GM12874 (cell line): ENCODE results near the gene PPP1R14D.

Source experiments
- CTCF ChIP-seq: IDR thresholded peaks from 2 replicates; pipeline ENCODE4 v1.5.1; 2011; ENCODE audit warnings: low read depth, mild to moderate bottlenecking, control low read depth, low read length, moderate library complexity; ENCODE audit not compliant: insufficient read depth

Gene PPP1R14D

GRCh38 chr15:40846841-40847222 lies 18.3 kb upstream of the PPP1R14D start:
- TF ChIP-seq CTCF, result no peak

- TF ChIP-seq CTCF, result no peak
These were observed 17.2 kb upstream of the PPP1R14D start for GRCh38 chr15:40845511-40846284.

GRCh38 chr15:40845036-40845435 lies 16.5 kb upstream of the PPP1R14D start:
- TF ChIP-seq CTCF, result no peak

- TF ChIP-seq CTCF, result no peak
These were observed 16.2 kb upstream of the PPP1R14D start for GRCh38 chr15:40844696-40845030.

GRCh38 chr15:40843885-40844695 lies 15.6 kb upstream of the PPP1R14D start, which contains the start of gene SPINT1:
TSS of gene SPINT1 (plus strand) at chr15:40844048. CDS start at chr15:40844555, 507 bp downstream.
- TF ChIP-seq CTCF, result no peak

GRCh38 chr15:40843261-40843884 lies 14.9 kb upstream of the PPP1R14D start:
- TF ChIP-seq CTCF, result no peak

GRCh38 chr15:40841741-40842140 lies 13.2 kb upstream of the PPP1R14D start:
- TF ChIP-seq CTCF, result no peak
